Caco-2 (cell line): ENCODE measurements around the gene DHRSX. TPM values are rescaled to one million over a fixed set of nuclear protein-coding genes. Genes with fewer than 3 reads are reported as not detected.

Experiments used
- BruUV-seq: library from RNA; stranded (reverse); fragments of 400-500 nt; replicated peaks from 2 replicates; lab custom pipeline; 2021; lab: Mats Ljungman, UMichigan
- CTCF ChIA-PET: fragments of 300-600 bp; sonication (Branson Sonifier 250); formaldehyde crosslinking; loops from one replicate; lab custom pipeline; 2022; ENCODE audit warnings: antibody characterized with exemption; lab: Charles Lee
- POLR2A ChIA-PET: fragments of 300-600 bp; sonication (Branson Sonifier 250); formaldehyde crosslinking; loops from one replicate; lab custom pipeline; 2022; ENCODE audit warnings: antibody characterized with exemption; lab: Charles Lee
- DNase-seq, 2 experiments: peaks; one replicate each; pipeline versions ENCODE4 v3.0.0 to v3.0.0-alpha.2; 2020 to 2022
- H3K27me3 ChIP-seq: replicated peaks from 2 replicates; pipeline ENCODE4 v1.6.0; 2011; ENCODE audit warnings: low read length; ENCODE audit not compliant: control insufficient read depth, insufficient read depth
- H3K36me3 ChIP-seq: 2 replicates; pipeline ENCODE4 v1.5.1; 2011; ENCODE audit warnings: low read length; ENCODE audit not compliant: control insufficient read depth, insufficient read depth
- H3K4me1 ChIP-seq: fragments of 250-450 bp; sonication (Bioruptor Pico); 2 replicates; pipeline ENCODE4 v1.5.1; 2020; ENCODE audit warnings: mild to moderate bottlenecking
- H3K4me3 ChIP-seq: 2 replicates; pipeline ENCODE4 v1.5.1; 2011; ENCODE audit warnings: low read depth, mild to moderate bottlenecking, control low read depth, low read length
- H3K9me3 ChIP-seq: fragments of 250-450 bp; sonication (Bioruptor Pico); 2 replicates; pipeline ENCODE4 v1.5.1; 2020; ENCODE audit warnings: mild to moderate bottlenecking, moderate library complexity
- H3K27ac Mint-ChIP-seq: one replicate; pipeline ENCODE4 v1.8.0; 2022; ENCODE audit warnings: mixed read lengths; ENCODE audit not compliant: unreplicated experiment
- H3K27me3 Mint-ChIP-seq: one replicate; pipeline ENCODE4 v1.8.0; 2022; ENCODE audit warnings: mixed read lengths; ENCODE audit not compliant: insufficient read depth, unreplicated experiment
- H3K36me3 Mint-ChIP-seq: one replicate; pipeline ENCODE4 v1.8.0; 2022; ENCODE audit warnings: mild to moderate bottlenecking, mixed read lengths; ENCODE audit not compliant: insufficient read depth, unreplicated experiment
- H3K4me1 Mint-ChIP-seq: one replicate; pipeline ENCODE4 v1.8.0; 2022; ENCODE audit warnings: low read depth, mixed read lengths; ENCODE audit not compliant: unreplicated experiment
- H3K4me3 Mint-ChIP-seq: one replicate; pipeline ENCODE4 v1.8.0; 2022; ENCODE audit warnings: mild to moderate bottlenecking, moderate library complexity, mixed read lengths; ENCODE audit not compliant: unreplicated experiment
- H3K9me3 Mint-ChIP-seq: one replicate; pipeline ENCODE4 v1.8.0; 2022; ENCODE audit warnings: mixed read lengths; ENCODE audit not compliant: unreplicated experiment
- CTCF ChIP-seq, 2 experiments: fragments of 200-600 bp in 1 of 2; IDR thresholded peaks; 1 replicate in 1 of 2; 2 replicates in 1 of 2; pipeline versions ENCODE4 v1.5.1 to v1.8.0; 2011 to 2022; ENCODE audit warnings: antibody characterized with exemption in 1 of 2, control low read depth in 1 of 2, inconsistent platforms in 1 of 2, low read depth in 1 of 2, low read length in 1 of 2, mild to moderate bottlenecking in 1 of 2, moderate library complexity in 1 of 2; ENCODE audit not compliant: insufficient read depth in 1 of 2, severe bottlenecking in 1 of 2, unreplicated experiment in 1 of 2
- intact Hi-C: fragments of 100-400 bp; cut with micrococcal nuclease; formaldehyde crosslinking; loops from one replicate; pipeline ENCODE4 v1.10.0; 2022; ENCODE audit not compliant: unreplicated experiment
- total RNA-seq: library from RNA; stranded (reverse); gene quantifications from 2 replicates; pipeline ENCODE4 v1.2.3, GENCODE V29; 2022

DHRSX gene
- total RNA-seq, 1 experiment from 2014 or later, result 64.1 TPM

GRCh38 chrX:2340991-2341390 is 159.8 kb downstream of the DHRSX start:
- no peak for TF ChIP-seq CTCF (IDR thresholded peaks at IDR 0.05; ENCODE audit: insufficient read depth in 1 of 2, low read depth in 1 of 2, low read length in 1 of 2, severe bottlenecking in 1 of 2, unreplicated experiment in 1 of 2)
- Mint-ChIP-seq H3K9me3 (peaks cover 16% of the 10 kb centered on the region), H3K4me1 (no peaks in the 10 kb centered on the region), H3K36me3 (peaks cover 13% of the 10 kb centered on the region), H3K4me3 (no peak overlapping the region), H3K27me3 (no peaks in the 10 kb centered on the region), H3K27ac (no peak overlapping the region)
- no TSS peak for BruUV-seq
- no peaks in the 10 kb centered on the region for H3K9me3 ChIP-seq
- DNase-seq, result no peak
- no peaks in the 10 kb centered on the region for H3K27me3 ChIP-seq
- CTCF ChIA-PET, result no interaction called here
- POLR2A ChIA-PET, result no interaction called here
- intact Hi-C loops, result no loop called here
- no peaks in the 10 kb centered on the region for H3K36me3 ChIP-seq
- H3K4me1 ChIP-seq, result no peaks in the 10 kb centered on the region
- no peak overlapping the region for H3K4me3 ChIP-seq

GRCh38 chrX:2336181-2336580 is 164.6 kb downstream of the DHRSX start:
- intact Hi-C loops, result no loop called here
- no TSS peak for BruUV-seq
- Histone ChIP-seq H3K36me3 (no peaks in the 10 kb centered on the region), H3K4me3 (no peak overlapping the region), H3K27me3 (no peaks in the 10 kb centered on the region), H3K4me1 (no peaks in the 10 kb centered on the region), H3K9me3 (no peaks in the 10 kb centered on the region)
- DNase-seq, result no peak
- ChIA-PET POLR2A (no interaction called here), CTCF (no interaction called here)
- Mint-ChIP-seq H3K4me3 (no peak overlapping the region), H3K4me1 (no peaks in the 10 kb centered on the region), H3K36me3 (peaks cover 7% of the 10 kb centered on the region), H3K27me3 (no peaks in the 10 kb centered on the region), H3K27ac (no peak overlapping the region), H3K9me3 (no peaks in the 10 kb centered on the region)
- no peak for TF ChIP-seq CTCF (IDR thresholded peaks at IDR 0.05; ENCODE audit: insufficient read depth in 1 of 2, low read depth in 1 of 2, low read length in 1 of 2, severe bottlenecking in 1 of 2, unreplicated experiment in 1 of 2)

GRCh38 chrX:2334237-2334636 is 166.5 kb downstream of the DHRSX start:
- H3K27me3 ChIP-seq, result no peaks in the 10 kb centered on the region
- ChIA-PET POLR2A (no interaction called here), CTCF (no interaction called here)
- no peaks in the 10 kb centered on the region for H3K36me3 ChIP-seq
- intact Hi-C loops, result no loop called here
- Mint-ChIP-seq H3K4me3 (no peak overlapping the region), H3K9me3 (no peaks in the 10 kb centered on the region), H3K36me3 (peaks cover 7% of the 10 kb centered on the region), H3K4me1 (no peaks in the 10 kb centered on the region), H3K27me3 (no peaks in the 10 kb centered on the region), H3K27ac (no peak overlapping the region)
- no peak for TF ChIP-seq CTCF (IDR thresholded peaks at IDR 0.05; ENCODE audit: insufficient read depth in 1 of 2, low read depth in 1 of 2, low read length in 1 of 2, severe bottlenecking in 1 of 2, unreplicated experiment in 1 of 2)
- no peak for DNase-seq
- no peaks in the 10 kb centered on the region for H3K4me1 ChIP-seq
- H3K9me3 ChIP-seq, result no peaks in the 10 kb centered on the region
- BruUV-seq, result no TSS peak
- no peak overlapping the region for H3K4me3 ChIP-seq
